ENCODE results near the gene TMEM270.

DNA sequence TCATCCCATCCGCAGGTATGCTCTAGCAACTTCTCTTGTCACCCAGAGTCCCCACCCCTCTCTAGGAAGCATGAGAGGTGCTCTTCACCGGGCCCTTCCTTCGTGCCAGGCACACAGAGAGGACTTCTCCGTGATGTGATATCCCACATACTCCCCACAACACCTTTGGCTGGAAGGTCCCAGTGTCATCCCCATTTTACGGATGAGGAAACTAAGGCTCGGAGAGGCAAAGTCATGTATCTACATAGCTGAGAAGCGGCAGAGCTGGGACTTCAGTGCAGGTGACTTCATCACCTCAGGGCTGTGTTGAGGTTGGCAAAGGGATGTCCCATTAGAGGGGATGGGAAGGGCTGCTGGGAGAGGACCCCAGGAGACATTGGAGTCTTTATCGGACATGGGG is 15.4 kb downstream of the TMEM270 start:
- TF ChIP-seq GATA3 (IDR thresholded peaks at IDR 0.05; ENCODE audit: low read depth, low read length) (no peak), GATA2 (IDR thresholded peaks at IDR 0.05; ENCODE audit: low read depth, low read length) (no peak)
